ENCODE data around the gene CNST. TPM values are rescaled to one million over a fixed set of nuclear protein-coding genes. Genes with fewer than 3 reads are reported as not detected.
"Not testable (repeated sequence)": the region's sequence is repeated elsewhere in the genome, so short reads cannot be mapped to it uniquely, and the experiment has no call there.

CNST gene
- total and polyA plus RNA-seq, 7 experiments from 2014 or later = 30.5 to 111 (median 77.5) TPM

- Mint-ChIP-seq H3K27ac (no peak overlapping the region), H3K4me1 (peaks cover 0 to 12% (median 6%) of the 10 kb centered on the region in 7 donors), H3K27me3 (no peaks in the 10 kb centered on the region), H3K36me3 (peaks cover 13 to 59% (median 39%) of the 10 kb centered on the region in 5 donors), H3K4me3 (no peak overlapping the region), H3K9me3 (peaks cover 0 to 5% (median 0%) of the 10 kb centered on the region in 11 donors)
- Histone ChIP-seq H3K27ac (ENCODE audit: low read depth, low read length) (no peak overlapping the region), H3K36me3 (ENCODE audit: control insufficient read depth in 2 of 3, insufficient read depth in 3 of 3, low read length in 3 of 3) (peaks cover 7 to 75% (median 7%) of the 10 kb centered on the region in 3 experiments), H3K9me3 (ENCODE audit: control insufficient read depth in 2 of 3, low read length in 3 of 3) (no peaks in the 10 kb centered on the region), H3K27me3 (ENCODE audit: control insufficient read depth in 2 of 2, insufficient read depth in 2 of 2, low read length in 2 of 2) (no peaks in the 10 kb centered on the region), H3K4me1 (ENCODE audit: control insufficient read depth in 2 of 2, insufficient read depth in 2 of 2, low read length in 2 of 2) (no peaks in the 10 kb centered on the region), H3K4me3 (ENCODE audit: low read length) (no peak overlapping the region)
- intact Hi-C loops (cut with micrococcal nuclease) = no loop called here
- DNase-seq (no peak), ATAC-seq (no peak)
- CTCF ChIA-PET = no interaction called here
- POLR2A ChIA-PET = no interaction called here
These were observed 12.1 kb upstream of the CNST start for GRCh38 chr1:246554201-246554600.

- Mint-ChIP-seq H3K36me3 (peaks cover 11 to 51% (median 27%) of the 10 kb centered on the region in 5 donors), H3K4me3 (no peak overlapping the region), H3K4me1 (peaks cover 0 to 18% (median 16%) of the 10 kb centered on the region in 7 donors), H3K9me3 (peaks cover 0 to 5% (median 0%) of the 10 kb centered on the region in 11 donors), H3K27me3 (no peaks in the 10 kb centered on the region), H3K27ac (peak overlapping the region in 3 of 9 donors; percentile 19 to 44 (median 21))
- Histone ChIP-seq H3K4me3 (ENCODE audit: low read length) (no peak overlapping the region), H3K4me1 (ENCODE audit: control insufficient read depth in 2 of 2, insufficient read depth in 2 of 2, low read length in 2 of 2) (no peaks in the 10 kb centered on the region), H3K27me3 (ENCODE audit: control insufficient read depth in 2 of 2, insufficient read depth in 2 of 2, low read length in 2 of 2) (no peaks in the 10 kb centered on the region), H3K36me3 (ENCODE audit: control insufficient read depth in 2 of 3, insufficient read depth in 3 of 3, low read length in 3 of 3) (peaks cover 0 to 62% (median 7%) of the 10 kb centered on the region in 3 experiments), H3K9me3 (ENCODE audit: control insufficient read depth in 2 of 3, low read length in 3 of 3) (no peaks in the 10 kb centered on the region), H3K27ac (ENCODE audit: low read depth, low read length) (no peak overlapping the region)
- DNase-seq = no peak
- intact Hi-C loops (cut with micrococcal nuclease) = no loop called here
- ChIA-PET POLR2A (no interaction called here), CTCF (no interaction called here)
- no peak for ATAC-seq
These were observed 8.2 kb upstream of the CNST start for GRCh38 chr1:246558041-246558440.

- Histone ChIP-seq H3K9me3 (ENCODE audit: control insufficient read depth in 2 of 3, low read length in 3 of 3) (no peaks in the 10 kb centered on the region), H3K4me1 (ENCODE audit: control insufficient read depth in 2 of 2, insufficient read depth in 2 of 2, low read length in 2 of 2) (peaks cover 0 to 3% of the 10 kb centered on the region in 2 donors), H3K4me3 (ENCODE audit: low read length) (no peak overlapping the region), H3K36me3 (ENCODE audit: control insufficient read depth in 2 of 3, insufficient read depth in 3 of 3, low read length in 3 of 3) (peaks cover 0 to 54% (median 7%) of the 10 kb centered on the region in 3 experiments), H3K27me3 (ENCODE audit: control insufficient read depth in 2 of 2, insufficient read depth in 2 of 2, low read length in 2 of 2) (no peaks in the 10 kb centered on the region), H3K27ac (ENCODE audit: low read depth, low read length) (no peak overlapping the region)
- H3K4me3 Mint-ChIP-seq = no peak overlapping the region
- intact Hi-C loops (cut with micrococcal nuclease) = no loop called here
- ATAC-seq (no peak), DNase-seq (no peak)
- H3K27me3 Mint-ChIP-seq = no peaks in the 10 kb centered on the region
- peaks cover 5 to 24% (median 23%) of the 10 kb centered on the region in 7 donors for H3K4me1 Mint-ChIP-seq
- peaks cover 11 to 39% (median 22%) of the 10 kb centered on the region in 5 donors for H3K36me3 Mint-ChIP-seq
- H3K9me3 Mint-ChIP-seq = peaks cover 0 to 2% (median 0%) of the 10 kb centered on the region in 11 donors
- ChIA-PET CTCF (no interaction called here), POLR2A (no interaction called here)
- H3K27ac Mint-ChIP-seq = peak overlapping the region in 3 of 9 donors; percentile 42 to 76 (median 74)
These were observed 6.9 kb upstream of the CNST start for GRCh38 chr1:246559310-246559709.

GRCh38 chr1:246560833-246561232, 5.4 kb upstream of the CNST start:
- Mint-ChIP-seq H3K4me1 (peaks cover 13 to 35% (median 32%) of the 10 kb centered on the region in 7 donors), H3K36me3 (peaks cover 4 to 28% (median 12%) of the 10 kb centered on the region in 5 donors)
- H3K4me3 Mint-ChIP-seq; H3K9me3 ChIP-seq (ENCODE audit: control insufficient read depth in 2 of 3, low read length in 3 of 3); ATAC-seq; H3K27me3 Mint-ChIP-seq; CTCF ChIA-PET; H3K27ac ChIP-seq (ENCODE audit: low read depth, low read length); H3K9me3 Mint-ChIP-seq; POLR2A ChIA-PET; DNase-seq; H3K4me3 ChIP-seq (ENCODE audit: low read length); H3K27ac Mint-ChIP-seq; H3K27me3 ChIP-seq (ENCODE audit: control insufficient read depth in 2 of 2, insufficient read depth in 2 of 2, low read length in 2 of 2): not testable (repeated sequence)
- Histone ChIP-seq H3K36me3 (ENCODE audit: control insufficient read depth in 2 of 3, insufficient read depth in 3 of 3, low read length in 3 of 3) (peaks cover 0 to 44% (median 0%) of the 10 kb centered on the region in 3 experiments), H3K4me1 (ENCODE audit: control insufficient read depth in 2 of 2, insufficient read depth in 2 of 2, low read length in 2 of 2) (peaks cover 8 to 13% of the 10 kb centered on the region in 2 donors)
- intact Hi-C loops (cut with micrococcal nuclease) = loop anchor here (10.0 kb wide), 3 partner anchors 194 to 774 kb away; partner anchors contain the start of gene ZNF496 (in 1 of the 2)

- peak overlapping the region; percentile 84 for H3K4me3 ChIP-seq (ENCODE audit: low read length)
- peaks cover 29 to 58% (median 42%) of the 10 kb centered on the region in 7 donors for H3K4me1 Mint-ChIP-seq
- H3K27ac ChIP-seq (ENCODE audit: low read depth, low read length) = peak overlapping the region; percentile 89
- peak overlapping the region; percentile 46 to 99 (median 96) for H3K27ac Mint-ChIP-seq
- peaks cover 0 to 2% (median 0%) of the 10 kb centered on the region in 11 donors for H3K9me3 Mint-ChIP-seq
- intact Hi-C loops (cut with micrococcal nuclease) = loop anchor here (5.0 to 10.0 kb wide), 4 partner anchors 190 to 842 kb away; partner anchors contain the start of gene ZNF496 (in 1 of the 2)
- H3K36me3 ChIP-seq (ENCODE audit: control insufficient read depth in 2 of 3, insufficient read depth in 3 of 3, low read length in 3 of 3) = peaks cover 0 to 22% (median 0%) of the 10 kb centered on the region in 3 experiments
- ChIA-PET CTCF (interaction anchor here (1.0 kb wide), 1 partner anchor 57 kb away, joined by 3 read pairs; no protein-coding TSS in a partner anchor), POLR2A (interaction anchor here (0.5 to 2.7 kb wide), 6 partner anchors 9 to 85 kb away, joined by 3 to 10 read pairs (median 4); no protein-coding TSS in a partner anchor)
- H3K4me3 Mint-ChIP-seq = peak overlapping the region; percentile 93 to 99 (median 98)
- ATAC-seq = no peak
- peaks cover 0 to 9% (median 3%) of the 10 kb centered on the region in 5 donors for H3K36me3 Mint-ChIP-seq
- H3K9me3 ChIP-seq (ENCODE audit: control insufficient read depth in 2 of 3, low read length in 3 of 3) = no peaks in the 10 kb centered on the region
- no peaks in the 10 kb centered on the region for H3K27me3 Mint-ChIP-seq
- peak in 1 of 9 donors; percentile 9 for DNase-seq
- no peaks in the 10 kb centered on the region for H3K27me3 ChIP-seq (ENCODE audit: control insufficient read depth in 2 of 2, insufficient read depth in 2 of 2, low read length in 2 of 2)
- H3K4me1 ChIP-seq (ENCODE audit: control insufficient read depth in 2 of 2, insufficient read depth in 2 of 2, low read length in 2 of 2) = peaks cover 27 to 34% of the 10 kb centered on the region in 2 donors
These were observed 1.2 kb upstream of the CNST start for GRCh38 chr1:246564839-246565750.

- H3K36me3 Mint-ChIP-seq = peaks cover 0 to 10% (median 3%) of the 10 kb centered on the region in 5 donors
- peak overlapping the region; percentile 89 for H3K27ac ChIP-seq (ENCODE audit: low read depth, low read length)
- H3K27ac Mint-ChIP-seq = peak overlapping the region; percentile 46 to 99 (median 96)
- no peaks in the 10 kb centered on the region for H3K27me3 ChIP-seq (ENCODE audit: control insufficient read depth in 2 of 2, insufficient read depth in 2 of 2, low read length in 2 of 2)
- peaks cover 0 to 21% (median 0%) of the 10 kb centered on the region in 3 experiments for H3K36me3 ChIP-seq (ENCODE audit: control insufficient read depth in 2 of 3, insufficient read depth in 3 of 3, low read length in 3 of 3)
- peaks cover 0 to 2% (median 0%) of the 10 kb centered on the region in 11 donors for H3K9me3 Mint-ChIP-seq
- H3K4me3 ChIP-seq (ENCODE audit: low read length) = peak overlapping the region; percentile 84
- H3K4me3 Mint-ChIP-seq = peak overlapping the region; percentile 93 to 99 (median 98)
- H3K9me3 ChIP-seq (ENCODE audit: control insufficient read depth in 2 of 3, low read length in 3 of 3) = no peaks in the 10 kb centered on the region
- peaks cover 34 to 59% (median 43%) of the 10 kb centered on the region in 7 donors for H3K4me1 Mint-ChIP-seq
- H3K4me1 ChIP-seq (ENCODE audit: control insufficient read depth in 2 of 2, insufficient read depth in 2 of 2, low read length in 2 of 2) = peaks cover 33 to 40% of the 10 kb centered on the region in 2 donors
- no peaks in the 10 kb centered on the region for H3K27me3 Mint-ChIP-seq
- intact Hi-C loops (cut with micrococcal nuclease) = loop anchor here (1.0 to 10.0 kb wide), 18 partner anchors 36 to 1913 kb away; partner anchors contain the start of genes HNRNPU (in 2 of the 2), SMYD3 (in 2 of the 2), ZNF669 (in 2 of the 2) and COX20 (in 1 of the 2)
- ChIA-PET CTCF (interaction anchor here (0.6 to 1.0 kb wide), 2 partner anchors 14 to 58 kb away, joined by 3 read pairs; no protein-coding TSS in a partner anchor), POLR2A (interaction anchor here (0.5 to 2.7 kb wide), 8 partner anchors 10 to 1702 kb away, joined by 3 to 10 read pairs (median 4); partner anchors contain the start of gene HNRNPU)
- ATAC-seq = peak; percentile 0
- DNase-seq = no peak
These were observed 517 bp upstream of the CNST start for GRCh38 chr1:246565751-246566127.
